Gastroesophageal sphincter (tissue), 4 donors: ENCODE measurements around the gene NCK2. TPM values are rescaled to one million over a fixed set of nuclear protein-coding genes. Genes with fewer than 3 reads are reported as not detected.

Source experiments
- ATAC-seq: fragments of 150-250 bp; one replicate; pipeline ENCODE4 v1.9.1; 2016; ENCODE audit warnings: mild to moderate bottlenecking, moderate library complexity
- H3K27ac ChIP-seq, 4 donors: fragments of 200-600 bp; sonication (generic) in 3 of 4; 1 replicate in 3 of 4; 2 replicates in 1 of 4; pipeline ENCODE4 v1.5.1; 2016 to 2019
- H3K27me3 ChIP-seq: fragments of 200-600 bp; sonication (generic); one replicate; pipeline ENCODE4 v1.5.1; 2019
- H3K36me3 ChIP-seq, 2 donors: fragments of 200-600 bp; sonication (generic); one replicate each; pipeline ENCODE4 v1.5.1; 2019; ENCODE audit warnings: control low read depth in 1 of 2
- H3K4me1 ChIP-seq, 3 donors: fragments of 200-600 bp; sonication (generic); 1 replicate in 2 of 3; 2 replicates in 1 of 3; pipeline ENCODE4 v1.5.1; 2016 to 2019; ENCODE audit warnings: control low read depth in 2 of 3
- H3K4me3 ChIP-seq, 2 donors: fragments of 200-600 bp; sonication (generic); one replicate each; pipeline ENCODE4 v1.5.1; 2019; ENCODE audit warnings: mild to moderate bottlenecking in 1 of 2, moderate library complexity in 1 of 2
- H3K9me3 ChIP-seq, 3 donors: fragments of 200-600 bp; sonication (generic); one replicate each; pipeline ENCODE4 v1.5.1; 2017 to 2019; ENCODE audit warnings: control low read depth in 2 of 3
- CTCF ChIP-seq, 4 experiments: fragments of 200-600 bp in 2 of 4; fragments of 450-650 bp in 2 of 4; sonication (generic) in 1 of 4; IDR thresholded peaks; one replicate each; pipeline ENCODE4 v1.5.1; 2017 to 2019; ENCODE audit warnings: antibody characterized with exemption in 4 of 4, mild to moderate bottlenecking in 2 of 4, moderate library complexity in 2 of 4
- EP300 ChIP-seq: sonication (generic); formaldehyde crosslinking; IDR thresholded peaks from one replicate; pipeline ENCODE4 v1.6.1; 2017; ENCODE audit warnings: antibody characterized with exemption, mild to moderate bottlenecking
- POLR2A ChIP-seq, 2 donors: fragments of 450-650 bp; IDR thresholded peaks; one replicate each; pipeline ENCODE4 v1.6.1; 2017; ENCODE audit warnings: antibody characterized with exemption in 2 of 2, mild to moderate bottlenecking in 2 of 2, moderate library complexity in 1 of 2
- POLR2AphosphoS5 ChIP-seq: sonication (generic); formaldehyde crosslinking; IDR thresholded peaks from one replicate; pipeline ENCODE4 v1.6.1; 2017; ENCODE audit warnings: antibody characterized with exemption
- WGBS, 2 donors: methylation state at CpG; one replicate each; pipeline ENCODE4 v1.1.5; 2018; ENCODE audit warnings: low coverage in 1 of 2; 5-methylcytosine and 5-hydroxymethylcytosine counted together
- total RNA-seq, 4 donors: library from RNA; depleted of rRNA; stranded (reverse); fragments of >200 nt; gene quantifications; one replicate each; pipeline ENCODE4 v1.1.0, GENCODE V29; 2016

NCK2 gene
- total RNA-seq, 4 donors from 2014 or later = 63.0 to 131 (median 89.5) TPM

- Histone ChIP-seq H3K27ac (no peak overlapping the region), H3K4me3 (no peak overlapping the region), H3K27me3 (no peaks in the 10 kb centered on the region), H3K36me3 (peaks cover 0 to 20% of the 10 kb centered on the region in 2 donors), H3K9me3 (no peaks in the 10 kb centered on the region), H3K4me1 (peaks cover 6 to 42% (median 6%) of the 10 kb centered on the region in 3 donors)
- 93% methylated on average over 8 of the region's 79 CpGs; no CpG with 5 or more reads in 1 of the 2 donors for WGBS, 2 donors
- TF ChIP-seq POLR2AphosphoS5 (no peak), CTCF (IDR thresholded peaks at IDR 0.05) (no peak), POLR2A (IDR thresholded peaks at IDR 0.05) (no peak), EP300 (no peak)
- no peak for ATAC-seq
Observed at GRCh38 chr2:105881286-105882136, 136.8 kb downstream of the NCK2 start.

- Histone ChIP-seq H3K36me3 (peaks cover 0 to 20% of the 10 kb centered on the region in 2 donors), H3K27me3 (no peaks in the 10 kb centered on the region), H3K4me3 (no peak overlapping the region), H3K9me3 (no peaks in the 10 kb centered on the region), H3K27ac (no peak overlapping the region), H3K4me1 (peaks cover 6 to 51% (median 11%) of the 10 kb centered on the region in 3 donors)
- TF ChIP-seq EP300 (no peak), POLR2A (IDR thresholded peaks at IDR 0.05) (no peak), CTCF (IDR thresholded peaks at IDR 0.05) (no peak), POLR2AphosphoS5 (no peak)
- WGBS, 2 donors = 80 to 88% methylated on average over 1 to 10 of the region's 10 CpGs
- no peak for ATAC-seq
Observed at GRCh38 chr2:105882341-105882740, 137.6 kb downstream of the NCK2 start.

GRCh38 chr2:105882920-105883435 is 138.3 kb downstream of the NCK2 start:
- H3K4me3 ChIP-seq = no peak overlapping the region
- no peak overlapping the region for H3K27ac ChIP-seq
- no peaks in the 10 kb centered on the region for H3K9me3 ChIP-seq
- peaks cover 6 to 49% (median 11%) of the 10 kb centered on the region in 3 donors for H3K4me1 ChIP-seq
- H3K27me3 ChIP-seq = no peaks in the 10 kb centered on the region
- 88 to 93% methylated on average over 5 to 7 of the region's 10 CpGs for WGBS, 2 donors
- ATAC-seq = no peak
- TF ChIP-seq EP300 (no peak), POLR2AphosphoS5 (no peak), CTCF (IDR thresholded peaks at IDR 0.05) (no peak), POLR2A (IDR thresholded peaks at IDR 0.05) (no peak)
- peaks cover 0 to 20% of the 10 kb centered on the region in 2 donors for H3K36me3 ChIP-seq

- TF ChIP-seq CTCF (IDR thresholded peaks at IDR 0.05) (no peak), POLR2AphosphoS5 (no peak), POLR2A (IDR thresholded peaks at IDR 0.05) (no peak), EP300 (no peak)
Observed at GRCh38 chr2:105883911-105884694, 139.4 kb downstream of the NCK2 start.

More at GRCh38 chr2:105883911-105884694, 139.4 kb downstream of the NCK2 start:
- Histone ChIP-seq H3K4me3 (no peak overlapping the region), H3K27ac (no peak overlapping the region), H3K9me3 (peaks cover 0 to 6% (median 0%) of the 10 kb centered on the region in 3 donors), H3K4me1 (peaks cover 6 to 46% (median 11%) of the 10 kb centered on the region in 3 donors), H3K36me3 (peaks cover 0 to 20% of the 10 kb centered on the region in 2 donors), H3K27me3 (no peaks in the 10 kb centered on the region)
- 78% methylated on average over 4 to 11 of the region's 11 CpGs for WGBS, 2 donors
- no peak for ATAC-seq
